ENCODE data around the gene SARS2. TPM values are rescaled to one million over a fixed set of nuclear protein-coding genes. Genes with fewer than 3 reads are reported as not detected.
"Not testable (repeated sequence)": the region's sequence is repeated elsewhere in the genome, so short reads cannot be mapped to it uniquely, and the experiment has no call there.

Gene SARS2, protein sequence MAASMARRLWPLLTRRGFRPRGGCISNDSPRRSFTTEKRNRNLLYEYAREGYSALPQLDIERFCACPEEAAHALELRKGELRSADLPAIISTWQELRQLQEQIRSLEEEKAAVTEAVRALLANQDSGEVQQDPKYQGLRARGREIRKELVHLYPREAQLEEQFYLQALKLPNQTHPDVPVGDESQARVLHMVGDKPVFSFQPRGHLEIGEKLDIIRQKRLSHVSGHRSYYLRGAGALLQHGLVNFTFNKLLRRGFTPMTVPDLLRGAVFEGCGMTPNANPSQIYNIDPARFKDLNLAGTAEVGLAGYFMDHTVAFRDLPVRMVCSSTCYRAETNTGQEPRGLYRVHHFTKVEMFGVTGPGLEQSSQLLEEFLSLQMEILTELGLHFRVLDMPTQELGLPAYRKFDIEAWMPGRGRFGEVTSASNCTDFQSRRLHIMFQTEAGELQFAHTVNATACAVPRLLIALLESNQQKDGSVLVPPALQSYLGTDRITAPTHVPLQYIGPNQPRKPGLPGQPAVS
- total RNA-seq = 7.1 TPM
- 19.3 TPM for polyA plus RNA-seq

DNA sequence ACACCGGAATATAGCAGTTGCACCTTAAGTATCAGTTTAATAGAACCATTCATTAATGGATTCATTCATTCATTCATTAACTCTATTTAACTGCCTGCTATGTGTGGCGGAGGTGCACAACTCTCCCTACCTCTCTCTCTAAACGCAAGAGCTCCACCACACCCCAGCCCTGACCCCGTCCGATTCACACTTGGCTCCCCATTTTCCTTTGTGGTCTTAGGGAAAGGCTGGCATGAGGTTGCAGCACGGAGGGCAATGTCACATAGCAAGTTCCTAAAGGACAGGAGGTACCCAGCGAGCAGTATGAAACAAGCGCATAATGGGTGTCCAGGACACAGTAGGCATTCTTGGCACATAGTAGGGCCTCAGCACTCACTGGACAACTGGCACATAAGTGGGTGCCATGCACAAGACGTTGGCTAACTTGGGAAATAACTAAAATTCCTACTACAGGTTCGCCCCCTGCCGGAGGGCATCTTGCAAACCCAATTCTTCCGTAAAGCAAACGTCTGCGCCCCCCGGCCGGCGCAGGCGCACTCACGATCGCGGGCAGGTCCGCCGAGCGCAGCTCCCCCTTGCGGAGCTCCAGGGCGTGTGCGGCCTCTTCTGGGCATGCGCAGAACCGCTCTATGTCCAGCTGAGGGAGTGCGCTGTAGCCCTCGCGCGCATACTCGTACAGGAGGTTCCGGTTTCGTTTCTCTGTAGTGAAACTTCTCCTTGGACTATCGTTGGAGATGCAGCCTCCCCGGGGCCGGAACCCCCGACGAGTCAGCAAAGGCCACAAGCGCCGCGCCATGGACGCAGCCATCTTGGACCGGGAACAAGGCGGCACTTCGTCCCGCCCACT, at the start of gene SARS2:
Gene SARS2, minus strand, starts transcription at position 835 of the 847 bp plus-strand sequence. Its CDS starts 27 bp downstream, at position 808.
- DNase-seq (ENCODE audit: extremely low spot score) = peak; percentile 86
- Histone ChIP-seq H3K27ac (ENCODE audit: low read depth) (peak within 1 kb of the TSS; percentile 77), H3K36me3 (ENCODE audit: insufficient read depth) (peaks cover 4% of the 10 kb centered on the region), H3K4me3 (ENCODE audit: low read depth, low read length) (peak within 1 kb of the TSS; percentile 78), H3K4me1 (ENCODE audit: insufficient read depth) (no peaks in the 10 kb centered on the region)
- WGBS = 3% methylated on average over 49 of the region's 49 CpGs

DNA sequence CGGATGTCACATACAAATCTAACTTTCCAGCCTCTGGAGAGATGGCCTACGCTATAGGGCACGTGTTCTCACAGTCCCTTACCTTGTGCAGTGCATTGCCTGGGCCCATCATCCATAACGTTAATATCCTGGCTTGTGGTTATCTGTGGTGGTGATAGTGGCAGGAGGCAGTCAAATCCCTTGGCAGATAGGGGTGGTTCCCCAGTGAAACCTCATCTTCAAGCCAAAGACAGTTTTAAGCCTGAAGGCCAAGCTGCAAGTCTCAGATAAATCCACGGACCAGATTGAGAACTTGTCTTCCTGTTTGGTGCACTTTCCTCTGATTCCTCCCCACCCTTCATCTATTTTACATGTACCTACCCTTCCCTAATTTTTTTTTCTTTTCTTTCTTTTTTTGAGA, 49.2 kb upstream of the SARS2 start:
- H3K4me1 ChIP-seq (ENCODE audit: insufficient read depth) = no peaks in the 10 kb centered on the region
- WGBS = 75% methylated on average over 5 of the region's 5 CpGs
- H3K27ac ChIP-seq (ENCODE audit: low read depth) = no peak overlapping the region
- H3K4me3 ChIP-seq (ENCODE audit: low read depth, low read length) = no peak overlapping the region
- DNase-seq (ENCODE audit: extremely low spot score) = no peak
- no peaks in the 10 kb centered on the region for H3K36me3 ChIP-seq (ENCODE audit: insufficient read depth)

DNA sequence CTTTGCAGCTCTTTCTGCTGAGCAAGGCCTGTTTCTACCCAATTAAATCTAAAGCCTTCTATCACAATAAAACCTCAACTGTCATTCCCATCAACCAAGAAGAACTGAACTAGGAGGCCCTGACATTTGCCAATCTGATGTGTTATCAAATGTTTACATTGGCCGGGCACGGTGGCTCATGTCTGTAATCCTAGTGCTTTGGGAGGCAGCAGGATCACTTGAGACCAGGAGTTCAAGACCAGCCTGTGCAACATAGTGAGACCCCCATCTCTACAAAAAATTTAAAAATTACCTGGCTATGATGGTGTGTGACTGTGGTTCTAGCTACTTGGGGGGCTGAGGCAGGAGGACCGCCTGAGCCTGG, 47.7 kb upstream of the SARS2 start:
- no peak overlapping the region for H3K4me3 ChIP-seq (ENCODE audit: low read depth, low read length)
- H3K27ac ChIP-seq (ENCODE audit: low read depth) = no peak overlapping the region
- no peak for DNase-seq (ENCODE audit: extremely low spot score)
- 57% methylated on average over 3 of the region's 3 CpGs for WGBS
- H3K36me3 ChIP-seq (ENCODE audit: insufficient read depth) = no peaks in the 10 kb centered on the region
- H3K4me1 ChIP-seq (ENCODE audit: insufficient read depth) = no peaks in the 10 kb centered on the region

DNA sequence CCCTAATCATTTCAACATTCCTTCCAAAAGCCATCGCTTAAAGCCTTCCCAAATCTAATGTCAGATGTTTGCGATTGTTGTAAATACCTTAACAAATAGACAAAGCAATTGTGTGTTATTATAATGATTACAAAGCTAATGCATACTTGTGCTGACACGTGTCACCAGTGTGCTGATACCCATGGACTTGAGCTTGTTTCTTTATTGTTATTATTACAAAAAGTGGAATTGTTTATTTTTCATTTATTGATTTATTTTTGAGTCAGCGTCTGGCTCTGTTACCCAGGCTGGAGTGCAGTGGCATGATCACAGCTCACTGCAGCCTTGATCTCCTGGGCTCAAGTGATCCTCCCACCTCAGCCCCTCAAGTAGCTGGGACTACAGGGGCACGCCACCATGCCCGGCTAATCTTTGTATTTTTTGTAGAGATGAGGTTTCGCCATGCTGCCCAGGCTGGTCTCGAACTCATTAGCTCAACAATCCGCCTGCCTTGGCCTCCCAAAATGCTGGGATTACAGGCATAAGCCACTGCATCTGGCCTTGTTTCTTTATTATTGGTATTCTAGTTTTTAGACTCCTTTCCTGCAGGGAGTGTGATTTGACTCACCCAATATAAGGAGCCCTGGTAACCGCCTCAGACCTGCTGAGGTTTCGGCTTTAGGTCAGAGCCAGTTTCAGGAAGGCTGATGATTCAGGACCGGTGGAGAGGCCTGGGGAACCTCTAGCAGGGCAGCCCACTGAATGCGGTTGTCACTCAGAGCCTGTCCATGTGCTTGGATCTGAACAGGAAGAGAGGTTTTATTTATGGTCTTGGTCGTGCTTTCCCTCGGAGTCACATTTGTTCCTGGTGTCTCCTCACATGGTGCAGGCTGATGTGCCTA, 47.1 kb upstream of the SARS2 start:
- Histone ChIP-seq H3K27ac (ENCODE audit: low read depth) (no peak overlapping the region), H3K4me3 (ENCODE audit: low read depth, low read length) (no peak overlapping the region), H3K4me1 (ENCODE audit: insufficient read depth) (no peaks in the 10 kb centered on the region), H3K36me3 (ENCODE audit: insufficient read depth) (no peaks in the 10 kb centered on the region)
- no peak for DNase-seq (ENCODE audit: extremely low spot score)
- WGBS = 78% methylated on average over 15 of the region's 15 CpGs

DNA sequence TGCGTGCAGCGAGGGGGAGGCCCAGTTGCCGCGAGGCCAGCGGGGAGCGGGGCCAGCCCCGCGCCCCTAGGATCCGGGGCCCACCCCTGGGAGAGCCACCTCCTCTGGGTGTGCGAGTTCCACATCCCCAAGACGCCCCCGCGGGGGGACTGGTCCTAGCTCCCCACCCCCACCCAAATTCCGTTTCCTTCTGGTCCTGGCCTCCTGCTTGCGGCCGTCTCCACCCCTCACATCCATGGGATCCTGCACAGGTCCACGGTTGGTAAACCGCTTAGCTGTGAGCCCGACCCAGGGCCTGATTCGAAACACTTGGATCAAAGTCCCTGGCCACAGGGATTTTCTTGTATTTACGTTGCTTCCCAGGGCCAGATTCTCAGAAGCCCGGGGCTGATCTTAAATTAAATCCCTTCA, 45.3 kb upstream of the SARS2 start:
- no peaks in the 10 kb centered on the region for H3K36me3 ChIP-seq (ENCODE audit: insufficient read depth)
- no peaks in the 10 kb centered on the region for H3K4me1 ChIP-seq (ENCODE audit: insufficient read depth)
- H3K27ac ChIP-seq (ENCODE audit: low read depth) = peak overlapping the region; percentile 13
- H3K4me3 ChIP-seq (ENCODE audit: low read depth, low read length) = peak overlapping the region; percentile 68
- no peak for DNase-seq (ENCODE audit: extremely low spot score)
- WGBS = 6% methylated on average over 19 of the region's 22 CpGs

DNA sequence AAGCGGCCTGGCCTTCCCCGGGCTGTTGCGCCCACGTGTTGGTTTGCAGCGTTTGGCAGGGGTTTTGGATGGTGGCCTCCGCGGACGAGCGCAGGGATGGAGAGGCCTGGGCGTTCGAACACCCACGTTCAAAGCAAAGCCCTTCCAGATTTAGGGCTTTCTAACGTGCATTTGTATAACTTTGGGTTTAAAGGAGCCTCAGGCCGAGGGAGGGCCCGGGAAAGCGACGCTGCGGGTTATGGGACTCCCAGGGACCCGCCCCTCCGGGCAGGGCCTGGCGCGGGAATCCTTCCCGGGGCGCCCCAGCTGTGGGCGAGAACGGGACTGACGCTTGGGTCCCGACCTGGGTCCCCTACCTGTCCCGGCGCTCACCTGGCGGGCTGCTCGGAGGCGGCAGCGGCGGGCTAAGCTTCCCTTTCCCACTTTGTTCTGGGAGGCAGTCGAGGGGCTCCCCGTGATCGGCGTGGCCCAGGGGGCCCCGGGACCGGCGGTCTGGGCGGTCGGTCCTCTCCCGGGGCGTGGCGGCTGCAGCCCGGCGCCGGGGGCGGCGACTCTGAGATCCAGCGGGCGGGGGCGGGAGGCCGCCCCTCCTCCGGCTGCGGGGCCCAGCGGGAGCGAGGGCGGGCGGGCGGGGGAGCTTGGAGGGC, 44.8 kb upstream of the SARS2 start, which contains the start of gene FBXO17:
Gene FBXO17, minus strand, starts transcription at position 529 of the 647 bp plus-strand sequence. CDS start 25,423 bp downstream, outside the sequence.
- no peaks in the 10 kb centered on the region for H3K36me3 ChIP-seq (ENCODE audit: insufficient read depth)
- no peak for DNase-seq (ENCODE audit: extremely low spot score)
- 2% methylated on average over 63 of the region's 63 CpGs for WGBS
- no peaks in the 10 kb centered on the region for H3K4me1 ChIP-seq (ENCODE audit: insufficient read depth)
- H3K4me3 ChIP-seq (ENCODE audit: low read depth, low read length) = peak within 1 kb of the TSS; percentile 68
- peak within 1 kb of the TSS; percentile 63 for H3K27ac ChIP-seq (ENCODE audit: low read depth)

DNA sequence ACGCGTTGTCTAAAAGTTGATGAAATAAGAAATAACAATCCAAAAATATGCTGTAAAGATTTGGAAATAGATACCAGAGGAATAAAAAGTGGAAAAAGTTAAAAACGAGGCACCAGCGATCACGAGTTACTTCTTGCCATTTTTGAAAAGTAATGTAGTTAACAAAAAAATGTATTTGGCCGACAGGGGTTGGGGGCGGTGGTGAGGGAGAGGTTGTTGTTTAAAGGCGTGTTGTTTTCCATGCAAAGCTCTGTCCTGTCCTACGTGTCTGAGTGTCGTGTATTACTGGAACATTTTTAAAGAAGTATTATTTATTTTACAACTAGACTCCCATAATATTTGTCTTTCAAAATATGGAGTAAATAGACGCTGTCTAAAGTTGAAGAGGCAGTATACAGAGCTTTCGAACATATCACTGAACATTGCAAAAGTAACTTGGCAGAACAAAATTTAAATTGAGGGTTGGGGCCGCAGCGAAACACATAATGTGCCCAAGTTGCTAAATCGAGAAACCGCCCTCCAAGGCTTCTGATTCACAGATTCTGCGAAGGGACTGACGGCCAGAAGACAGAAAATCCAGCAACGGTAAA, 44.2 kb upstream of the SARS2 start:
- no peak overlapping the region for H3K27ac ChIP-seq (ENCODE audit: low read depth)
- no peaks in the 10 kb centered on the region for H3K4me1 ChIP-seq (ENCODE audit: insufficient read depth)
- 16% methylated on average over 19 of the region's 19 CpGs for WGBS
- peak overlapping the region; percentile 68 for H3K4me3 ChIP-seq (ENCODE audit: low read depth, low read length)
- no peaks in the 10 kb centered on the region for H3K36me3 ChIP-seq (ENCODE audit: insufficient read depth)
- DNase-seq (ENCODE audit: extremely low spot score) = no peak

DNA sequence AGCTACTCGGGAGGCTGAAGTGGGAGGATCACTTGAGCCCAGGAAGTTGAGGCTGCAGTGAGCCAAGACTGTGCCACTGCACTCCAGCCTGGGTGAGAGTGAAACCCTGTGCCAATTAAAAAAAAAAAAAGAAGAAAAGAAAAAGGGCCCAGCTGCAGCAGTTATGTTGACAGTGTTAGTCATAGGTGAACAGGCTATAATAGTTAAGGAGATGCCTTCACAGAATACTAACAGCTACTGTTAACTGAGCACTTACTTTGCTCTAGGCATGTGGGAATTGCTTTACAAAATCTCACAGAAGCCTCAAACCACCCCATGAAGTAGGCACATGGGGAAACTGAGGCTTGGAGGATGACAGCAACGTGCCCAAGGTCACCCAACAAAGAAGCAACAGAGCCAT, 41.1 kb upstream of the SARS2 start:
- H3K36me3 ChIP-seq (ENCODE audit: insufficient read depth) = no peaks in the 10 kb centered on the region
- no peak overlapping the region for H3K27ac ChIP-seq (ENCODE audit: low read depth)
- no peak for DNase-seq (ENCODE audit: extremely low spot score)
- no peak overlapping the region for H3K4me3 ChIP-seq (ENCODE audit: low read depth, low read length)
- H3K4me1 ChIP-seq (ENCODE audit: insufficient read depth) = no peaks in the 10 kb centered on the region
- 97% methylated on average over 2 of the region's 2 CpGs for WGBS

DNA sequence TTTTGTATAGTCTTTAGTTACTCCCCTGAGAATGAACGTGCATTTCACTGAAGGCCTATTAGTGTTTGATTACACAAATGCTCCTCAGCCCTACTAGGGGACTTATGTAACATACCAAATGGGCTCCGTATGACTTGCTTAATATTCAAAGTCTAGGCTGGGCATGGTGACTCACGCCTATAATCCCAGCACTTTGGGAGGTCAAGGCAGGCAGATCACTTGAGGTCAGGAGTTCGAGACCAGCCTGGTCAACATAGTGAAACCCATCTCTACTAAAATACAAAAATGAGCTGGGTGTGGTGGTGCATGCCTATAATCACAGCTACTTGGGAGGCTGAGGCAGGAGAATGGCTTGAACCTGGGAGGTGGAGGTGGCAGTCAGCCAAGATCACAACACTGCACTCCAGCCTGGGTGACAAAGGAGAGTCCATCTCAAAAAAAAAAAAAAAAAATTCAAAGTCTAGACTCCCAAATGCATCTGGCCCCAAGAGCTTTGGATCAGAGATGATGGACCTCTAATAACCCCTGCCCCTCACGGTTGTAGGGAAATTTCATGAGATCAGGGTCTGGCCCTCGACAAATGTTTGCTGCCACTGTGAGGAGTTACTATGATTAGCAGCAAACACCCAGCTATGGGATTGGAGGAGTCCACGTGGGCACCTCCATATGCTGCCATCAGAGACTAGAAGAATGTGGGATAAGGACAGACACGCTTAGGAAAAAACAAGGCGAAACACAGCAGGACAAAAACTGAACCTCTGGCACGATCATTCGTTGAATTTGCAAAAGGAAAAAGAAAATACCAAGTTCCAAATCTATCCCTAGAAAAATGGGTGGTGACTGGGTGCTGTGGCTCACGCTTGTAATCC, 40.3 kb upstream of the SARS2 start:
- Histone ChIP-seq H3K4me1 (ENCODE audit: insufficient read depth) (no peaks in the 10 kb centered on the region), H3K4me3 (ENCODE audit: low read depth, low read length) (no peak overlapping the region), H3K36me3 (ENCODE audit: insufficient read depth) (peaks cover 1% of the 10 kb centered on the region), H3K27ac (ENCODE audit: low read depth) (no peak overlapping the region)
- DNase-seq (ENCODE audit: extremely low spot score) = no peak
- 81% methylated on average over 12 of the region's 12 CpGs for WGBS

DNA sequence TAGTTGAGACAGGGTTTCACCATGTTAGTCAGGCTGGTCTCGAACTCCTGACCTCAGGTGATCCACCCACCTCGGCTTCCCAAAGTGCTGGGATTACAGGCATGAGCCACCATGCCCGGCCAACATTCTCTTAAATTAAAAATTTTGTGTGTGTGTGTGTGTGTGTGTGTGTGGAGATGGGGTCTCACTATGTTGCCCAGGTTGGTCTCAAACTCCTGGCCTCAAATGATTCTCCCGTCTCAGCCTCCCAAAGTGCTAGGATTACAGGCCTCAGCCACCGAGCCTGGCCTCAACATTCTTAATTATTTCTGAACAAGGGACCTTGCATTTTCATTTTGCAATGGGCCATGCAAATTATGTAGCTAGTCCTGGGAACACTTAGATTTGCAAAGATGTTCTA, 35.6 kb upstream of the SARS2 start:
- WGBS = 97% methylated on average over 5 of the region's 5 CpGs
- H3K36me3 ChIP-seq (ENCODE audit: insufficient read depth); H3K4me1 ChIP-seq (ENCODE audit: insufficient read depth); DNase-seq (ENCODE audit: extremely low spot score); H3K27ac ChIP-seq (ENCODE audit: low read depth); H3K4me3 ChIP-seq (ENCODE audit: low read depth, low read length): not testable (repeated sequence)

DNA sequence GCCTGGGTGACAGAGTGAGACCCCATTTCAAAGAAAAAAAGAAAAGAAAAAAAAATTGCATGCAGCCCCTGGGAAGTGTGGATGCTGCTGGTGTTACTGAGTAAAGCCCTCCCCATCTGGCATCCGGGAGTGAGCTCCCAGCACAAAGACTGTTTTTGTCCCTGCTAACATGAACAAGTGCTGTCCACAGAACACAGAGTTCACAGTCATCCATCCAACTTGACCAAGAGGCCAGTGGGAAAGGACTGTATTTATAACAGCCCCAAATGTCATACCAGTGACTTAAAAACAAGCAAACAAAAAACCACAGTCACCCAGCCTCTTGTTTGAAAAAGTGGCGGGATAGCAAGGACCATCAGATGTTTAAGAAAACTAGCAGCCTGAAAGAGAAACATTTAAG, 34.2 kb upstream of the SARS2 start:
- H3K27ac ChIP-seq (ENCODE audit: low read depth) = no peak overlapping the region
- H3K4me1 ChIP-seq (ENCODE audit: insufficient read depth) = no peaks in the 10 kb centered on the region
- no peak for DNase-seq (ENCODE audit: extremely low spot score)
- peaks cover 1% of the 10 kb centered on the region for H3K36me3 ChIP-seq (ENCODE audit: insufficient read depth)
- H3K4me3 ChIP-seq (ENCODE audit: low read depth, low read length) = no peak overlapping the region
- WGBS = 95% methylated on average over 2 of the region's 2 CpGs

DNA sequence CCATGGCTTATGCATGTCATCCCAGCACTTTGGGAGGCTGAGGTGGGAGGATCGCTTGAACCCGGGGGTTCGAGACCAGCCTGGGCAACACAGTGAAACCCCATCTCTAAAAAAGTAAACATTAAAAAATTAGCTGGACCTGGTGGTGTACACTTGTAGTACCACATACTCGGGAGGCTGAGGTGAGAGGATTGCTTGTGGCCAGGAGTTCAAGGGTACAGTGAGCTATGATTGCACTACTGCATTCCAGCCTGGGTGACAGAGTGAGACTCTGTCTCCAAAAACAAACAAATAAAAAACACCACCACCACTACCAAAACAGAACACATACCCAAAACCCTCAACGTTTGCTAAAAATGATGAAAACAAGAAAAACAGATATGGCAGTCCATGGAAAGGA, 29.1 kb upstream of the SARS2 start:
- Histone ChIP-seq H3K27ac (ENCODE audit: low read depth) (no peak overlapping the region), H3K36me3 (ENCODE audit: insufficient read depth) (peaks cover 1% of the 10 kb centered on the region), H3K4me1 (ENCODE audit: insufficient read depth) (no peaks in the 10 kb centered on the region), H3K4me3 (ENCODE audit: low read depth, low read length) (no peak overlapping the region)
- no peak for DNase-seq (ENCODE audit: extremely low spot score)
- 91% methylated on average over 5 of the region's 5 CpGs for WGBS
